KMS-11 (cell line): ENCODE measurements around the gene SHISA5.
"Not testable (repeated sequence)": the region's sequence is repeated elsewhere in the genome, so short reads cannot be mapped to it uniquely, and the experiment has no call there.

Source experiments
- H2AFZ ChIP-seq: fragments of 200-600 bp; sonication (generic); 2 replicates; pipeline ENCODE4 v1.6.1; 2016; ENCODE audit warnings: antibody characterized with exemption, mixed run types, low read depth
- H3K27ac ChIP-seq: fragments of 200-600 bp; sonication (generic); 2 replicates; pipeline ENCODE4 v1.6.1; 2016; ENCODE audit warnings: mild to moderate bottlenecking, mixed run types
- H3K27me3 ChIP-seq: fragments of 200-600 bp; sonication (generic); 2 replicates; pipeline ENCODE4 v1.6.1; 2017; ENCODE audit warnings: mild to moderate bottlenecking, low read depth, mixed run types, moderate library complexity; ENCODE audit not compliant: insufficient read depth
- H3K36me3 ChIP-seq: fragments of 200-600 bp; sonication (generic); 2 replicates; pipeline ENCODE4 v1.6.1; 2017; ENCODE audit warnings: mild to moderate bottlenecking, mixed run types; ENCODE audit not compliant: insufficient read depth
- H3K4me1 ChIP-seq: fragments of 200-600 bp; sonication (generic); 2 replicates; pipeline ENCODE4 v1.6.1; 2016; ENCODE audit warnings: mild to moderate bottlenecking, low read depth, mixed run types; ENCODE audit not compliant: poor library complexity, severe bottlenecking
- H3K4me2 ChIP-seq: fragments of 200-600 bp; sonication (generic); 2 replicates; pipeline ENCODE4 v1.7.0; 2016; ENCODE audit warnings: mild to moderate bottlenecking, mixed run types
- H3K4me3 ChIP-seq: fragments of 200-600 bp; sonication (generic); IDR thresholded peaks from 2 replicates; pipeline ENCODE4 v1.6.1; 2017; ENCODE audit warnings: low read depth, low read length, mixed read lengths; ENCODE audit not compliant: insufficient read depth
- H3K79me2 ChIP-seq: fragments of 200-600 bp; sonication (generic); 2 replicates; pipeline ENCODE4 v1.6.1; 2016; ENCODE audit warnings: low read depth, mixed run types; ENCODE audit not compliant: insufficient read depth
- H3K9ac ChIP-seq: fragments of 200-600 bp; sonication (generic); 2 replicates; pipeline ENCODE4 v1.6.1; 2016; ENCODE audit warnings: mild to moderate bottlenecking, mixed run types
- H4K20me1 ChIP-seq: fragments of 200-600 bp; sonication (generic); 2 replicates; pipeline ENCODE4 v1.6.1; 2016; ENCODE audit warnings: mild to moderate bottlenecking, mixed run types; ENCODE audit not compliant: insufficient read depth
- TF ChIP-seq, protein P1 (sequence below): fragments of 200-600 bp; sonication (generic); conservative IDR thresholded peaks from 2 replicates; pipeline ENCODE4 v1.6.1; 2017; ENCODE audit warnings: low read depth, mild to moderate bottlenecking, antibody characterized with exemption, low read length, moderate library complexity, mixed read lengths

Gene SHISA5

DNA sequence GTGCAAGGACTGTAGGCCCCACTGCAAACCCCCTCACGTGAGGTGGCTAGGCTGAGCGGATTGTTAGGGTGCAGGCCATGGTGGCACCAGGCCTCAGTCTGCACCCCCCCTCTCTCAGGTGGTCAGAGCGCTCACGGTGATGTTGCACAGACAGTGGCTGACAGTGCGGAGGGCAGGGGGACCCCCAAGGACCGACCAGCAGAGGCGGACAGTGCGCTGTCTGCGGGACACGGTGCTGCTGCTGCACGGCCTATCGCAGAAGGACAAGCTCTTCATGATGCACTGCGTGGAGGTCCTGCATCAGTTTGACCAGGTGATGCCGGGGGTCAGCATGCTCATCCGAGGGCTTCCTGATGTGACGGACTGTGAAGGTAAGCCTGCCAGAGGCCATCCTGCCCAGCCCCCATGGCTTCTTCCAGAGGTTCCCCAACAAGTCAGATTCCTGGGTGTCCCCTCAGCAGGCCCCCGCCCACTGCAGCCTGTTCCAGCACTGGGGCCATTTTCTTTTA, 39.2 kb downstream of the SHISA5 start:
- no peaks in the 10 kb centered on the region for H3K36me3 ChIP-seq
- peaks cover 28% of the 10 kb centered on the region for H3K4me1 ChIP-seq
- H2AFZ ChIP-seq = no peak overlapping the region
- no peak overlapping the region for H3K4me2 ChIP-seq
- peak overlapping the region; percentile 93; the same call in 1 of the 2 replicates for H3K27ac ChIP-seq
- H3K4me3 ChIP-seq = no peak overlapping the region
- TF ChIP-seq, protein P1, sequence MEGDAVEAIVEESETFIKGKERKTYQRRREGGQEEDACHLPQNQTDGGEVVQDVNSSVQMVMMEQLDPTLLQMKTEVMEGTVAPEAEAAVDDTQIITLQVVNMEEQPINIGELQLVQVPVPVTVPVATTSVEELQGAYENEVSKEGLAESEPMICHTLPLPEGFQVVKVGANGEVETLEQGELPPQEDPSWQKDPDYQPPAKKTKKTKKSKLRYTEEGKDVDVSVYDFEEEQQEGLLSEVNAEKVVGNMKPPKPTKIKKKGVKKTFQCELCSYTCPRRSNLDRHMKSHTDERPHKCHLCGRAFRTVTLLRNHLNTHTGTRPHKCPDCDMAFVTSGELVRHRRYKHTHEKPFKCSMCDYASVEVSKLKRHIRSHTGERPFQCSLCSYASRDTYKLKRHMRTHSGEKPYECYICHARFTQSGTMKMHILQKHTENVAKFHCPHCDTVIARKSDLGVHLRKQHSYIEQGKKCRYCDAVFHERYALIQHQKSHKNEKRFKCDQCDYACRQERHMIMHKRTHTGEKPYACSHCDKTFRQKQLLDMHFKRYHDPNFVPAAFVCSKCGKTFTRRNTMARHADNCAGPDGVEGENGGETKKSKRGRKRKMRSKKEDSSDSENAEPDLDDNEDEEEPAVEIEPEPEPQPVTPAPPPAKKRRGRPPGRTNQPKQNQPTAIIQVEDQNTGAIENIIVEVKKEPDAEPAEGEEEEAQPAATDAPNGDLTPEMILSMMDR = no peak
- no peak overlapping the region for H3K9ac ChIP-seq
- no peaks in the 10 kb centered on the region for H4K20me1 ChIP-seq
- no peaks in the 10 kb centered on the region for H3K27me3 ChIP-seq
- H3K79me2 ChIP-seq = peaks cover 10% of the 10 kb centered on the region; the same call in 1 of the 2 replicates

DNA sequence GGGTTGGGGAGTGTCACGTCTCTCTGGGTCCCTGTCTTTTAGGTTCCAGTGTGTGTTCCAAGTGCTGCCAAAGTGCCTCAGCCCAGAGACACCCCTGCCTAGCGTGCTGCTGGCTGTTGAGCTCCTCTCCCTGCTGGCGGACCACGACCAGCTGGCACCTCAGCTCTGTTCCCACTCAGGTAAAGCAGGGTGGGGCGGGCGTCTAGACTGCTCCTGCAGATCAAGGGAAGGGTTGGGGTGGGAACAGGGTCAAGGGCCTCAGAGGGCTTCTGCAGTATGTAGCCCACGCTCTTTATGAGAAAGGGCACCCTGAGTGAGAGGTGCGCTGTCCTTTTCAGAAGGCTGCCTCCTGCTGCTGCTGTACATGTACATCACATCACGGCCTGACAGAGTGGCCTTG, 40.3 kb downstream of the SHISA5 start:
- Histone ChIP-seq H4K20me1 (no peaks in the 10 kb centered on the region), H3K4me3 (no peak overlapping the region), H3K27ac (no peak overlapping the region), H3K4me1 (peaks cover 28% of the 10 kb centered on the region), H3K4me2 (no peak overlapping the region), H3K9ac (no peak overlapping the region), H3K27me3 (no peaks in the 10 kb centered on the region), H3K36me3 (no peaks in the 10 kb centered on the region), H2AFZ (no peak overlapping the region), H3K79me2 (peaks cover 10% of the 10 kb centered on the region; the same call in 1 of the 2 replicates)
- TF ChIP-seq, protein P1 = no peak

DNA sequence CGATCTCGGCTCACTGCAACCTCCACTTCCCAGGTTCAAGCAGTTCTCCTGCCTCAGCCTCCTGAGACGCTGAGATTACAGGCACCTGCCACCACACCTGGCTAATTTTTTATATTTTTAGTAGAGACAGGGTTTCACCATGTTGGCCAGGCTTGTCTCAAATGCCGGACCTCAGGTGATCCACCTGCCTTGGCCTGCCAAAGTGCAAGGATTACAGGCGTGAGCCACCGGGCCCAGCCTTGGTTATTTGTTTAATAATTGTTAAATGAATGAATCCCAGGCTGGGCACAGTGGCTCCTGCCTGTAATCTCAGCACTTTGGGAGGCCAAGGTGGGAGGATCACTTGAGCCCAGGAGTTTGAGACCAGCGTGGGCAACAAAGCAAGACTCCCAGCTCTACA, 42.2 kb downstream of the SHISA5 start:
- H3K36me3 ChIP-seq, H3K4me2 ChIP-seq, H3K27me3 ChIP-seq, H3K79me2 ChIP-seq, H2AFZ ChIP-seq, H3K4me1 ChIP-seq, H3K27ac ChIP-seq, H3K9ac ChIP-seq, H4K20me1 ChIP-seq, H3K4me3 ChIP-seq: not testable (repeated sequence)

DNA sequence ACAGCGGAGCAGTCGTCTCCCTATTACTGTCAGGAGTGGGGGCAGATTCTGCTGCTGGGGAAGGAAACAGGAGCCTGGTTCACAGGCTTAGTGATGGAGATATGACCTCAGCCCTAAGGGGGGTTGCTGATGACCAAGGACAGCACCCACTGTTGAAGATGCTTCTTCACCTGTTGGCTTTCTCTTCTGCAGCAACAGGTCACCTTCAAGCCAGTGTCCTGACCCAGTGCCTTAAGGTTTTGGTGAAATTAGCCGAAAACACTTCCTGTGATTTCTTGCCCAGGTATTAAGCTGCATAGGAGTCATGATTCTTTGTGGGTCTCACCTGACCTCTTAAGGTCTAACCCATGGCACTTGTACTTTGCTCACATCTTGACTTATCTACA, 43.5 kb downstream of the SHISA5 start:
- Histone ChIP-seq H3K79me2 (no peaks in the 10 kb centered on the region), H3K4me1 (peaks cover 6% of the 10 kb centered on the region), H3K4me2 (no peak overlapping the region), H4K20me1 (no peaks in the 10 kb centered on the region), H2AFZ (no peak overlapping the region), H3K27ac (no peak overlapping the region), H3K4me3 (no peak overlapping the region), H3K27me3 (no peaks in the 10 kb centered on the region), H3K9ac (no peak overlapping the region), H3K36me3 (no peaks in the 10 kb centered on the region)
- TF ChIP-seq, protein P1 = no peak

DNA sequence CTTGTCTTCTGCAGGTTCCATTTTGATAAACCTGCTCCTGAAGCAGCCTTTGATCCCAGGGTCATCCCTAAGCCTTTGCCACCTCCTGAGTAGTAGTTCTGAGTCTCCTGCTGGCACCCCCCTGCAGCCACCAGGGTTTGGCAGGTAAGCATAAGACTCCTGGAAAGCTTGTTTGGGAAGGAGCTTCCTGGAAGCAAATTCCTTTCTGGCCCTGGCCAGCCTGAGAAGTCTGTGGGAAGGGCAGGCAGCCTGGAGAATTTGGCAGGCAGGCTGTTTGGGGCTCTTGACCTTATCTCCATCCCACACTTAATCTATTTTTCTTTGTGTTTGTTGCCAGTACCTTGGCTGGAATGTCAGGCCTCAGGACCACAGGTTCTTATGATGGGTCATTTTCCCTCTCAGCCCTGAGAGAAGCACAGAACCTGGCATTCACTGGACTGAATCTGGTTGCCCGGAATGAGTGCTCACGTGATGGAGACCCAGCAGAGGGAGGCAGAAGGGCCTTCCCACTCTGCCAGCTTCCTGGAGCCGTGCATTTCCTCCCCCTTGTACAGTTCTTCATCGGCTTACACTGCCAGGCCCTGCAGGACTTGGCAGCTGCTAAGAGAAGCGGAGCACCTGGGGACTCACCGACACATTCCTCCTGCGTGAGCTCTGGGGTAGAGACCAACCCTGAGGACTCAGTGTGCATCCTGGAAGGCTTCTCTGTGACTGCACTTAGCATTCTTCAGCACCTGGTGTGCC, 44.0 kb downstream of the SHISA5 start:
- TF ChIP-seq, protein P1 = no peak
- H3K9ac ChIP-seq = no peak overlapping the region
- H3K4me1 ChIP-seq = no peaks in the 10 kb centered on the region
- H3K27me3 ChIP-seq = no peaks in the 10 kb centered on the region
- H3K79me2 ChIP-seq = no peaks in the 10 kb centered on the region
- no peak overlapping the region for H2AFZ ChIP-seq
- H4K20me1 ChIP-seq = no peaks in the 10 kb centered on the region
- no peaks in the 10 kb centered on the region for H3K36me3 ChIP-seq
- no peak overlapping the region for H3K4me3 ChIP-seq
- no peak overlapping the region for H3K4me2 ChIP-seq
- no peak overlapping the region for H3K27ac ChIP-seq
